K562 (cell line): ENCODE data around the gene CCDC167. TPM values are rescaled to one million over a fixed set of nuclear protein-coding genes. Genes with fewer than 3 reads are reported as not detected.
A peak's percentile ranks its signal among the peaks of the same experiment; 100 is the strongest.

Experiments used
- ATAC-seq: fragments of 200-7000 bp; cut with Tn5 transposase; 3 replicates; pipeline ENCODE4 v1.9.1; 2020; ENCODE audit warnings: moderate library complexity
- BruUV-seq: library from RNA; stranded (reverse); fragments of 400-500 nt; replicated peaks from 2 replicates; lab custom pipeline; 2021; lab: Mats Ljungman, UMichigan
- CTCF ChIA-PET: fragments of 300-600 bp; formaldehyde crosslinking; extraction: SDS; loops from one replicate; lab custom pipeline; 2021; ENCODE audit warnings: low intra/inter-chr PET ratio; lab: Yijun Ruan, JAX
- POLR2A ChIA-PET: fragments of 300-600, 350-650 bp; sonication (Branson Sonifier 250); formaldehyde crosslinking; extraction: SDS; loops from one replicate; lab custom pipeline; 2021; ENCODE audit warnings: antibody characterized with exemption, inconsistent platforms; lab: Yijun Ruan, JAX
- DNase-seq, 4 experiments: peaks; one replicate each; pipeline versions ENCODE4 v3.0.0 to v3.0.0-alpha.2; 2011 to 2018; ENCODE audit warnings: low spot score in 3 of 4, mixed read lengths in 3 of 4; ENCODE audit errors: extremely low read depth in 1 of 4
- FAIRE-seq: peaks from 2 replicates; lab custom pipeline; 2011; peaks lifted over from hg19 to GRCh38; lab: Jason Lieb, UNC
- H2AFZ ChIP-seq: 2 replicates; pipeline ENCODE4 v1.6.0; 2011; ENCODE audit warnings: low read depth, low read length, control low read depth, inconsistent platforms
- H3K27ac ChIP-seq: fragments of 200-600 bp; 3 replicates; pipeline ENCODE4 v1.8.0; 2011; ENCODE audit warnings: low read depth, mild to moderate bottlenecking, control low read depth, inconsistent platforms, low read length, moderate library complexity, mixed read lengths; ENCODE audit errors: extremely low read depth
- H3K27me3 ChIP-seq, 2 experiments: fragments of 300-600 bp in 1 of 2; 2 replicates in 1 of 2; 3 replicates in 1 of 2; pipeline versions ENCODE4 v1.6.0 to v1.8.0; 2011; ENCODE audit warnings: inconsistent platforms in 2 of 2, low read length in 2 of 2, mild to moderate bottlenecking in 1 of 2, mixed read lengths in 1 of 2, moderate library complexity in 1 of 2; ENCODE audit not compliant: control insufficient read depth in 2 of 2, insufficient read depth in 2 of 2
- H3K36me3 ChIP-seq: fragments of 300-600 bp; 3 replicates; pipeline ENCODE4 v1.8.0; 2011; ENCODE audit warnings: mild to moderate bottlenecking, low read length, inconsistent platforms; ENCODE audit not compliant: control insufficient read depth, insufficient read depth
- H3K4me1 ChIP-seq, 2 experiments: fragments of 200-600 bp in 1 of 2; replicated peaks in 1 of 2; 2 replicates in 1 of 2; 3 replicates in 1 of 2; pipeline versions ENCODE4 v1.5.1 to v1.8.0; 2011; ENCODE audit warnings: inconsistent platforms in 2 of 2, low read length in 2 of 2, mild to moderate bottlenecking in 1 of 2, mixed read lengths in 1 of 2, moderate library complexity in 1 of 2; ENCODE audit not compliant: control insufficient read depth in 2 of 2, insufficient read depth in 2 of 2
- H3K4me2 ChIP-seq: 2 replicates; pipeline ENCODE4 v1.6.1; 2011; ENCODE audit warnings: low read length, control low read depth, inconsistent platforms, mixed read lengths; ENCODE audit not compliant: insufficient read depth
- H3K4me3 ChIP-seq: fragments of 200-600 bp; sonication (generic), shearing (Covaris generic); 2 replicates; pipeline ENCODE4 v1.5.1; 2016; ENCODE audit warnings: control low read depth, inconsistent platforms
- H3K79me2 ChIP-seq: fragments of 200-600 bp; 3 replicates; pipeline ENCODE4 v1.8.0; 2011; ENCODE audit warnings: low read length, inconsistent platforms; ENCODE audit not compliant: control insufficient read depth, insufficient read depth
- H3K9ac ChIP-seq, 2 experiments: 2 replicates each; pipeline versions ENCODE4 v1.6.0 to v1.6.1; 2011; ENCODE audit warnings: low read depth in 2 of 2, low read length in 2 of 2, control low read depth in 1 of 2, inconsistent platforms in 1 of 2, mild to moderate bottlenecking in 1 of 2, mixed read lengths in 1 of 2; ENCODE audit not compliant: insufficient read depth in 1 of 2
- H3K9me1 ChIP-seq: one replicate; pipeline ENCODE4 v1.6.0; 2011; ENCODE audit warnings: inconsistent platforms, mild to moderate bottlenecking, low read length, moderate library complexity; ENCODE audit not compliant: control insufficient read depth, insufficient read depth
- H3K9me3 ChIP-seq: replicated peaks from 2 replicates; pipeline ENCODE4 v1.5.1; 2011; ENCODE audit warnings: low read depth, low read length, inconsistent platforms; ENCODE audit not compliant: control insufficient read depth, insufficient read depth
- H4K20me1 ChIP-seq: replicated peaks from 2 replicates; pipeline ENCODE4 v1.6.1; 2011; ENCODE audit warnings: low read length, inconsistent platforms, mixed read lengths; ENCODE audit not compliant: control insufficient read depth, insufficient read depth
- NFIC ChIP-seq: fragments of 450-650 bp; IDR thresholded peaks from 2 replicates; pipeline ENCODE4 v1.6.1; 2017; ENCODE audit warnings: mild to moderate bottlenecking, inconsistent platforms
- ZNF282 ChIP-seq: sonication (generic); formaldehyde crosslinking; IDR thresholded peaks from 2 replicates; pipeline ENCODE4 v1.8.1; 2023; ENCODE audit warnings: missing genetic modification reagents
- WGBS: fragments of 100-300 bp; shearing (Covaris generic); methylation state at CpG from one replicate; pipeline ENCODE4 v1.1.6; 2016; ENCODE audit warnings: low coverage, mixed read lengths; ENCODE audit not compliant: insufficient coverage; ENCODE audit errors: missing lambda C conversion rate; 5-methylcytosine and 5-hydroxymethylcytosine counted together
- in situ Hi-C: fragments of 300-500 bp; cut with MboI; formaldehyde crosslinking; loops from 4 replicates; pipeline ENCODE4 v1.15.0; 2018; ENCODE audit warnings: inconsistent platforms, mixed read lengths
- intact Hi-C: fragments of 100-400 bp; cut with micrococcal nuclease; formaldehyde crosslinking; loops from 2 replicates; pipeline ENCODE4 v1.14.2; 2022
- polyA plus RNA-seq, 8 experiments: library from polyadenylated mRNA; depleted of rRNA in 4 of 8; stranded (reverse) in 5 of 8; unstranded in 3 of 8; fragments of >200 nt; fragmentation: Nextera tagmentation in 2 of 8; fragmentation: Illumina TruSeq in 1 of 8; extraction: Ambion mirVana in 2 of 8; extraction: Trizol in 1 of 8; gene quantifications; 2 replicates each; pipeline versions ENCODE4 v1.2.1 to v1.2.3, GENCODE V29; 2011 to 2014; ENCODE audit warnings: inconsistent platforms in 1 of 8, missing spikeins in 1 of 8
- total RNA-seq, 7 experiments: library from RNA; depleted of rRNA in 6 of 7; stranded (reverse); fragments of >200 nt in 6 of 7; fragmentation: Illumina TruSeq in 2 of 7; extraction: Trizol in 2 of 7; gene quantifications; 2 replicates each; pipeline versions ENCODE4 v1.2.1 to v1.2.3, GENCODE V29; 2011 to 2021; ENCODE audit warnings: low replicate concordance in 1 of 7
- TF ChIP-seq, protein P1 (sequence below), 2 experiments: fragments of 450-650 bp in 1 of 2; sonication (generic) in 1 of 2; formaldehyde crosslinking; conservative IDR thresholded peaks; 2 replicates each; pipeline versions ENCODE4 v1.4.0 to v1.8.1; 2020 to 2022; ENCODE audit warnings: mild to moderate bottlenecking in 1 of 2, missing genetic modification reagents in 1 of 2

Gene CCDC167
- total and polyA plus RNA-seq, 9 of the 15 experiments (the other 6 are each of a cell fraction or from before 2014, with no cell fraction given): 26.0 to 114 (median 45.2) TPM

DNA sequence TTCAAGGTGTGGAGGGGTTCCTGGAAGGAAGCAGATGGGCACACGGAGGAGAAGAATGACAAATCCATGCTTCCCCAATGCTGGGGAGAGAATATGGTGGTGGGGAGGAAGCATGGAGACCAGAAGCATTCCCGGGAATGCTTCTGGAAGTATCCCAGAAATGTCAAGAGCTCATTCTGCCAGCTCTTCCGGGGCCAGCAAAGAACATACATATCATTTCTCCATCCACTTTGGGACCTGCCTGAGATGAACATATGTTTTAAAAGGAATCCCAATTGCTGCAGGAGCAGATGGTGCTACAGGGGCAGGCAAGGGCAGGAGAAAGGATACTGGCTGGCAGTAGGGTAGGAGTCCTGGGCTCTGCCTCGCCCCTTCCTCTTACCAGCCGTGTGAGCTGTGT, 37.9 kb upstream of the CCDC167 start:
- no peak overlapping the region for H2AFZ ChIP-seq
- H3K4me3 ChIP-seq: no peak overlapping the region
- H3K79me2 ChIP-seq: no peaks in the 10 kb centered on the region
- H3K27ac ChIP-seq: no peak overlapping the region
- no peak for DNase-seq
- WGBS: 5% methylated on average over 5 of the region's 5 CpGs
- peaks cover 2 to 20% of the 10 kb centered on the region in 2 experiments; a peak in 3 of 5 replicates for H3K4me1 ChIP-seq
- in situ Hi-C loops (no loop called here), intact Hi-C loops (no loop called here)
- ChIA-PET CTCF (interaction anchor here (0.5 to 1.4 kb wide), 3 partner anchors 29 to 170 kb away, joined by 3 to 5 read pairs (median 4); no protein-coding TSS in a partner anchor), POLR2A (interaction anchor here (0.6 to 1.8 kb wide), 8 partner anchors 9 to 42 kb away, joined by 3 to 8 read pairs (median 4); no protein-coding TSS in a partner anchor)
- H4K20me1 ChIP-seq: peaks cover 23% of the 10 kb centered on the region; the same call in 1 of the 2 replicates
- H3K9me3 ChIP-seq: no peaks in the 10 kb centered on the region
- TF ChIP-seq, protein P1, sequence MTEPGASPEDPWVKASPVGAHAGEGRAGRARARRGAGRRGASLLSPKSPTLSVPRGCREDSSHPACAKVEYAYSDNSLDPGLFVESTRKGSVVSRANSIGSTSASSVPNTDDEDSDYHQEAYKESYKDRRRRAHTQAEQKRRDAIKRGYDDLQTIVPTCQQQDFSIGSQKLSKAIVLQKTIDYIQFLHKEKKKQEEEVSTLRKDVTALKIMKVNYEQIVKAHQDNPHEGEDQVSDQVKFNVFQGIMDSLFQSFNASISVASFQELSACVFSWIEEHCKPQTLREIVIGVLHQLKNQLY (CRISPR knock-in tag; conservative IDR thresholded peaks at IDR 0.05): no peak
- H3K9me1 ChIP-seq: no peaks in the 10 kb centered on the region
- peaks cover 58 to 88% of the 10 kb centered on the region in 2 experiments for H3K27me3 ChIP-seq
- H3K4me2 ChIP-seq: no peak overlapping the region
- ATAC-seq: no peak
- no peak overlapping the region for H3K9ac ChIP-seq
- no TSS peak for BruUV-seq
- H3K36me3 ChIP-seq: no peaks in the 10 kb centered on the region
- FAIRE-seq: no peak

DNA sequence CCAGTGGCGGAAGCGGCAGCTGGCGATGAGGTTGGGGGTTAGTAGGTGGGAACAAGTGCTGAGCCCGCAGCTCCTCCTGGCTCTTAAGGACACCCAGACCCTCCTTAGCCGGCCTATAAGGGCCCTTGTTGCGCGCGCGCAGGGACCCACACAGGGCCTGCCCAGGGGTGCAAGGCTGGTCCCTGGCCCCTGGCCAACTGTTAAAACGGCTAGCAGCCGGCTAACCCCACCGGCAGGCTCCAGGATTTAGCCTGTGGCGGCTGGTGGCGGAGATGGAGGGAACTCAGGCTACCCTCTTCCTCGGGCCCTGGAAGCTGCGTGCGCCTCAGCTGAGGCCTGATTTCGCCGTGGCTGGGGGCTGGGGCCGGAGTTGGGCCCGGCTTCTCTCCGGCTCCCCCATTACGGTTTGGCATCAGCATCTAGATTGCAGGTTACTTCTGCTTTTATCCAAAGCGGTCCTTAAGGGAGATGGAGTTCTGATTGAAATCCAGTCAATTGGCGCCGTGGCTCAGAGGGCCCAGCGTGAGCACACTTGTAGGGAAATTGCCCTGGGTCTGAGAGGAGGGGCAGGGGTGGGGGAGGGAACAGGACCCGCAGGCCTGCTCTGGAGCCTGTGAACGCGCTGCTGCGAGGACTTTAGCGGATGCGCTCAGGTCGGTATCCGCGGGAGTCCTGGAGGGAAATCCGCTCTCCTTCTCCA, 36.9 kb upstream of the CCDC167 start:
- no peak overlapping the region for H2AFZ ChIP-seq
- H3K9me1 ChIP-seq: no peaks in the 10 kb centered on the region
- peak in 1 of 4 experiments; percentile 25 for DNase-seq
- no peak for ATAC-seq
- CTCF ChIA-PET: interaction anchor here (1.1 kb wide), 1 partner anchor 155 kb away, joined by 5 read pairs; no protein-coding TSS in a partner anchor
- H4K20me1 ChIP-seq: peaks cover 23% of the 10 kb centered on the region; the same call in 1 of the 2 replicates
- POLR2A ChIA-PET: interaction anchor here (1.2 to 1.5 kb wide), 2 partner anchors 11 to 39 kb away, joined by 4 to 13 read pairs; no protein-coding TSS in a partner anchor
- H3K4me3 ChIP-seq: no peak overlapping the region
- H3K79me2 ChIP-seq: no peaks in the 10 kb centered on the region
- peak; percentile 79 for TF ChIP-seq NFIC
- TF ChIP-seq ZNF282 (CRISPR knock-in tag): no peak
- no TSS peak for BruUV-seq
- H3K9ac ChIP-seq: no peak overlapping the region
- H3K4me2 ChIP-seq: peak overlapping the region; percentile 48; the same call in 1 of the 2 replicates
- in situ Hi-C loops: no loop called here
- H3K36me3 ChIP-seq: no peaks in the 10 kb centered on the region
- peak; percentile 35 for FAIRE-seq
- no peak overlapping the region for H3K27ac ChIP-seq
- WGBS: 12% methylated on average over 36 of the region's 37 CpGs
- H3K4me1 ChIP-seq: peaks cover 2 to 20% of the 10 kb centered on the region in 2 experiments; a peak in 3 of 5 replicates
- no peaks in the 10 kb centered on the region for H3K9me3 ChIP-seq
- intact Hi-C loops: no loop called here
- H3K27me3 ChIP-seq: peaks cover 53 to 91% of the 10 kb centered on the region in 2 experiments
